ENCODE results near the gene HIVEP2. TPM values are rescaled to one million over a fixed set of nuclear protein-coding genes. Genes with fewer than 3 reads are reported as not detected.
A peak's percentile ranks its signal among the peaks of the same experiment; 100 is the strongest.

HIVEP2 gene
- polyA plus RNA-seq, 3 donors = 0.16 to 1.4 (median 0.64) TPM

DNA sequence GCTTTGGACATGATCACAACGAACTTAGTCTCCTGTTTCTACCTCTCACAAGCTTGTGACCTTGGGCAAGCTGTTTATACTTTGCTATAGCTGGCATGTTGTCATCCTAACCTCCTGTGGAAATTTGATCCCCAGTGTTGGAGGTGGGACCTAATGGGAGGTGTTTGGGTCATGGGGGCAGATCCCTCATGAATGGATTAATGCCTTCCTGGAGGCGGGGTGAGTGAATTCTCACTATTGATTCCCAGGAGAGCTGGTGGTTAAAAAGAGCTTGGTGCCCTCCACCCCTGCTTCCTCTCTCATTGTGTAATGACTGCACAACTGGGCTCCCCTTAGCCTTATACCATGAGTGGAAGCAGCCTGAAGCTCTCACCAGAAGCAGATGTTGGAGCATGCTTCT, 228.9 kb downstream of the HIVEP2 start:
- Histone ChIP-seq H3K4me1 (ENCODE audit: control insufficient read depth in 1 of 2, insufficient read depth in 2 of 2, low read length in 2 of 2) (peaks cover 21 to 26% of the 10 kb centered on the region in 2 donors), H3K9ac (ENCODE audit: insufficient read depth, low read length, poor library complexity, severe bottlenecking) (no peak overlapping the region), H3K4me3 (replicated peaks in 1 of 3; ENCODE audit: low read depth in 2 of 3, low read length in 3 of 3) (no peak overlapping the region), H3K4me2 (replicated peaks; ENCODE audit: extremely low read depth, low read length, poor library complexity, severe bottlenecking) (no peak overlapping the region), H3K27me3 (ENCODE audit: control insufficient read depth in 2 of 2, insufficient read depth in 2 of 2, low read length in 2 of 2) (no peaks in the 10 kb centered on the region), H2AFZ (ENCODE audit: insufficient read depth, low read depth, low read length, poor library complexity, severe bottlenecking) (no peak overlapping the region), H3K9me3 (replicated peaks in 1 of 2; ENCODE audit: control insufficient read depth in 1 of 2, insufficient read depth in 1 of 2, low read length in 2 of 2) (peaks cover 4% of the 10 kb centered on the region in 2 donors), H3K36me3 (replicated peaks in 1 of 2; ENCODE audit: control insufficient read depth in 1 of 2, insufficient read depth in 2 of 2, low read length in 2 of 2) (no peaks in the 10 kb centered on the region), H3K27ac (ENCODE audit: low read depth in 1 of 2, low read length in 2 of 2) (no peak overlapping the region), H4K20me1 (ENCODE audit: insufficient read depth, low read length) (no peaks in the 10 kb centered on the region), H3K79me2 (ENCODE audit: insufficient read depth, low read length) (no peaks in the 10 kb centered on the region)
- Mint-ChIP-seq H3K4me1 (peaks cover 27% of the 10 kb centered on the region), H3K36me3 (no peaks in the 10 kb centered on the region), H3K4me3 (no peak overlapping the region), H3K27ac (no peak overlapping the region), H3K9me3 (peaks cover 0 to 11% (median 4%) of the 10 kb centered on the region in 7 donors), H3K27me3 (ENCODE audit: low read depth in 3 of 3) (peaks cover 0 to 7% (median 4%) of the 10 kb centered on the region in 3 donors)
- WGBS (ENCODE audit: insufficient coverage) = no CpG with 5 or more reads among the region's 2 CpGs
- TF ChIP-seq, protein P1, sequence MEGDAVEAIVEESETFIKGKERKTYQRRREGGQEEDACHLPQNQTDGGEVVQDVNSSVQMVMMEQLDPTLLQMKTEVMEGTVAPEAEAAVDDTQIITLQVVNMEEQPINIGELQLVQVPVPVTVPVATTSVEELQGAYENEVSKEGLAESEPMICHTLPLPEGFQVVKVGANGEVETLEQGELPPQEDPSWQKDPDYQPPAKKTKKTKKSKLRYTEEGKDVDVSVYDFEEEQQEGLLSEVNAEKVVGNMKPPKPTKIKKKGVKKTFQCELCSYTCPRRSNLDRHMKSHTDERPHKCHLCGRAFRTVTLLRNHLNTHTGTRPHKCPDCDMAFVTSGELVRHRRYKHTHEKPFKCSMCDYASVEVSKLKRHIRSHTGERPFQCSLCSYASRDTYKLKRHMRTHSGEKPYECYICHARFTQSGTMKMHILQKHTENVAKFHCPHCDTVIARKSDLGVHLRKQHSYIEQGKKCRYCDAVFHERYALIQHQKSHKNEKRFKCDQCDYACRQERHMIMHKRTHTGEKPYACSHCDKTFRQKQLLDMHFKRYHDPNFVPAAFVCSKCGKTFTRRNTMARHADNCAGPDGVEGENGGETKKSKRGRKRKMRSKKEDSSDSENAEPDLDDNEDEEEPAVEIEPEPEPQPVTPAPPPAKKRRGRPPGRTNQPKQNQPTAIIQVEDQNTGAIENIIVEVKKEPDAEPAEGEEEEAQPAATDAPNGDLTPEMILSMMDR (IDR thresholded peaks at IDR 0.05) = no peak
- intact Hi-C loops (cut with micrococcal nuclease) = no loop called here
- DNase-seq = no peak

DNA sequence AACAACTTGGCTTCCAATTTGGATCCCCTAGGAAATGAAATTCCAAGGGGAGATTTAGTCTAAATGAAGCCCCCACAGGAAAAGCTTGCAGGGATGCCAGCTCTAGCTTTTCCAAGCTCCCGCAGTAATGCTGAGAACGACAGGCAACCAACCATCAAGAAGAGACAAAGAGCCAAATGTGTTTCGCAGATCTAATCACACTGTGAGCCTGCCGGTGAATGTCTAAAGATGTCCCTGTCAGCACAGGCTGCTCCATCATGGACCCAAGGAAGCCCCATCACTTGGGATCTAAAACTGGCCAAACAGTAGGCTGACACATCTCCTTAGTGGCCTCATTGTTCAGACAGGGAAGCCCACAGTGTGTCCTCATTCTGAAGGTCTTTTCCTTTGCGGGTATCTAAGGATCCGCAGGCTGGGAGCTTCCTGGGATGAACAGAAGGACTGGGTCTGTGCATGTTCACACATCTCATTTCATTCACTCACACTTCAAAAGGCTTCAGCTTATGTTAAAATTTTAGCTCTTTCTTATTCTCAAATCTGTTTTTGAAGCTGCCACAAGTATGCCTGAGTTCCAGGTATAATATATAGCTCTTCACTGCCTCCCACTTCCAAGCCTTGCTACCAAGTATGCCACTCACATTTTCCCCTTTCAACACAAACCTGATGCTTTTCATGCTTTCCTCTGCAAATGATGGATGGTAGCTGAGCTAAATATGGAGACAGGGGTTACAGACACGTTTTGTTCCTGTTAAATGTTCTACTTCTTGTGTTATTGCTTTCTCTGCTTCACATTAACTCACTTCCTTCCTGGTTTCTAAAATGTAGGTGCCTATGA, 229.8 kb downstream of the HIVEP2 start:
- Mint-ChIP-seq H3K27ac (peak overlapping the region in 1 of 7 donors; percentile 43), H3K36me3 (no peaks in the 10 kb centered on the region), H3K9me3 (peaks cover 0 to 11% (median 4%) of the 10 kb centered on the region in 7 donors), H3K4me1 (peaks cover 21% of the 10 kb centered on the region), H3K27me3 (ENCODE audit: low read depth in 3 of 3) (peaks cover 0 to 7% (median 4%) of the 10 kb centered on the region in 3 donors), H3K4me3 (no peak overlapping the region)
- Histone ChIP-seq H3K9me3 (replicated peaks in 1 of 2; ENCODE audit: control insufficient read depth in 1 of 2, insufficient read depth in 1 of 2, low read length in 2 of 2) (peaks cover 4% of the 10 kb centered on the region in 2 donors), H3K79me2 (ENCODE audit: insufficient read depth, low read length) (no peaks in the 10 kb centered on the region), H3K27me3 (ENCODE audit: control insufficient read depth in 2 of 2, insufficient read depth in 2 of 2, low read length in 2 of 2) (no peaks in the 10 kb centered on the region), H3K4me3 (replicated peaks in 1 of 3; ENCODE audit: low read depth in 2 of 3, low read length in 3 of 3) (no peak overlapping the region), H3K9ac (ENCODE audit: insufficient read depth, low read length, poor library complexity, severe bottlenecking) (no peak overlapping the region), H4K20me1 (ENCODE audit: insufficient read depth, low read length) (no peaks in the 10 kb centered on the region), H3K36me3 (replicated peaks in 1 of 2; ENCODE audit: control insufficient read depth in 1 of 2, insufficient read depth in 2 of 2, low read length in 2 of 2) (no peaks in the 10 kb centered on the region), H3K27ac (ENCODE audit: low read depth in 1 of 2, low read length in 2 of 2) (no peak overlapping the region), H3K4me2 (replicated peaks; ENCODE audit: extremely low read depth, low read length, poor library complexity, severe bottlenecking) (peak overlapping the region; percentile 6), H2AFZ (ENCODE audit: insufficient read depth, low read depth, low read length, poor library complexity, severe bottlenecking) (peak overlapping the region; percentile 6), H3K4me1 (ENCODE audit: control insufficient read depth in 1 of 2, insufficient read depth in 2 of 2, low read length in 2 of 2) (peaks cover 14 to 17% of the 10 kb centered on the region in 2 donors)
- WGBS (ENCODE audit: insufficient coverage) = 99% methylated on average over 6 of the region's 7 CpGs
- TF ChIP-seq, protein P1 (IDR thresholded peaks at IDR 0.05) = no peak
- no peak for DNase-seq
- intact Hi-C loops (cut with micrococcal nuclease) = no loop called here
